Tibial artery (tissue), 4 donors: ENCODE measurements around the gene NHLH1.

Source experiments
- DNase-seq, 2 donors: peaks; one replicate each; pipeline ENCODE4 v3.0.0-alpha.2; 2019
- H3K27ac ChIP-seq, 2 donors: fragments of 200-600 bp; sonication (generic) in 1 of 2; 1 replicate in 1 of 2; 2 replicates in 1 of 2; pipeline ENCODE4 v1.5.1; 2018 to 2019; ENCODE audit warnings: mild to moderate bottlenecking in 1 of 2
- H3K27me3 ChIP-seq, 2 donors: fragments of 200-600 bp; sonication (generic) in 1 of 2; one replicate each; pipeline versions ENCODE4 v1.5.1 to v1.6.0; 2016 to 2019
- H3K36me3 ChIP-seq, 3 donors: fragments of 200-600 bp; sonication (generic) in 2 of 3; one replicate each; pipeline ENCODE4 v1.5.1; 2016 to 2019; ENCODE audit warnings: mild to moderate bottlenecking in 2 of 3
- H3K4me1 ChIP-seq, 4 donors: fragments of 200-600 bp; sonication (generic) in 2 of 4; 1 replicate in 3 of 4; 2 replicates in 1 of 4; pipeline ENCODE4 v1.5.1; 2016 to 2019
- H3K4me3 ChIP-seq, 2 donors: fragments of 200-600 bp; sonication (generic) in 1 of 2; 1 replicate in 1 of 2; 2 replicates in 1 of 2; pipeline ENCODE4 v1.5.1; 2018 to 2019; ENCODE audit warnings: mild to moderate bottlenecking in 2 of 2
- H3K9me3 ChIP-seq, 3 donors: fragments of 200-600 bp; sonication (generic) in 1 of 3; one replicate each; pipeline ENCODE4 v1.5.1; 2016 to 2019
- CTCF ChIP-seq, 2 experiments: fragments of 200-600 bp in 1 of 2; fragments of 450-650 bp in 1 of 2; IDR thresholded peaks; one replicate each; pipeline ENCODE4 v1.5.1; 2017 to 2019; ENCODE audit warnings: antibody characterized with exemption in 2 of 2, mild to moderate bottlenecking in 1 of 2, moderate library complexity in 1 of 2
- intact Hi-C: fragments of 100-400 bp; cut with DNase I; formaldehyde crosslinking; loops from one replicate; pipeline ENCODE4 v1.15.0; 2023; ENCODE audit warnings: low total_unique reads

NHLH1 gene

GRCh38 chr1:160358073-160358472, 8.8 kb upstream of the NHLH1 start:
- no peak for TF ChIP-seq CTCF (IDR thresholded peaks at IDR 0.05)
- DNase-seq = no peak
- Histone ChIP-seq H3K4me3 (no peak overlapping the region), H3K27me3 (no peaks in the 10 kb centered on the region), H3K27ac (no peak overlapping the region), H3K36me3 (peaks cover 41 to 77% (median 57%) of the 10 kb centered on the region in 3 donors), H3K9me3 (no peaks in the 10 kb centered on the region), H3K4me1 (no peaks in the 10 kb centered on the region)
- intact Hi-C loops = no loop called here

GRCh38 chr1:160359559-160360226, 7.2 kb upstream of the NHLH1 start:
- no peak overlapping the region for H3K4me3 ChIP-seq
- no peaks in the 10 kb centered on the region for H3K27me3 ChIP-seq
- no peak for DNase-seq
- no peak overlapping the region for H3K27ac ChIP-seq
- no peaks in the 10 kb centered on the region for H3K4me1 ChIP-seq
- H3K36me3 ChIP-seq = peaks cover 25 to 61% (median 41%) of the 10 kb centered on the region in 3 donors
- H3K9me3 ChIP-seq = no peaks in the 10 kb centered on the region
- intact Hi-C loops = no loop called here
- no peak for TF ChIP-seq CTCF (IDR thresholded peaks at IDR 0.05)

DNA sequence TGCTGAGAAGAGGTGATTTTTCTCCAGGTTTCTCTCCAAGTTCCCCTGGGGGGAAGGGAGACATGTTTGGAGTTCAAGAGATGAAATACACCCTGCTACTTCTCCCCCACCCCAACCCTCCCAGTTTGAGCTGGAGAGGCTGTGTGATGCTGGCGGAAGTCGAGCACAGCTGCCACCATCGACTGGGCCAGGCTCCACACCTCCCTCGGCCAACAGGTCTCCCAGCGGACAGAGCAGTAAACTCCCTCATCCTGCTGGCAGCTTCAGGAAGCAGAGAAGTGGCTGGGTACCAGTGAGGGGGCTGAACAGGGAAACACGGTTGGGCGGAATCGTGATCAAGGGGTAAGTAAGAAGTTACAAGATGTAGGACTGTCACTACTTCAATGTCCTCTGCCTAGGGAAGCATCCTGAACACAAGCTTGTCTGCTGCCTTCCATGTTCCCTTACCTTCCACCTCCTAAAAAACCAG, 6.6 kb upstream of the NHLH1 start:
- TF ChIP-seq CTCF (IDR thresholded peaks at IDR 0.05) = no peak
- peaks cover 19 to 55% (median 35%) of the 10 kb centered on the region in 3 donors for H3K36me3 ChIP-seq
- no peaks in the 10 kb centered on the region for H3K9me3 ChIP-seq
- no peak overlapping the region for H3K4me3 ChIP-seq
- no peaks in the 10 kb centered on the region for H3K4me1 ChIP-seq
- H3K27ac ChIP-seq = no peak overlapping the region
- no peak for DNase-seq
- intact Hi-C loops = no loop called here
- no peaks in the 10 kb centered on the region for H3K27me3 ChIP-seq

- TF ChIP-seq CTCF (IDR thresholded peaks at IDR 0.05) = no peak
Measured at GRCh38 chr1:160361199-160361598, 5.7 kb upstream of the NHLH1 start.

DNA sequence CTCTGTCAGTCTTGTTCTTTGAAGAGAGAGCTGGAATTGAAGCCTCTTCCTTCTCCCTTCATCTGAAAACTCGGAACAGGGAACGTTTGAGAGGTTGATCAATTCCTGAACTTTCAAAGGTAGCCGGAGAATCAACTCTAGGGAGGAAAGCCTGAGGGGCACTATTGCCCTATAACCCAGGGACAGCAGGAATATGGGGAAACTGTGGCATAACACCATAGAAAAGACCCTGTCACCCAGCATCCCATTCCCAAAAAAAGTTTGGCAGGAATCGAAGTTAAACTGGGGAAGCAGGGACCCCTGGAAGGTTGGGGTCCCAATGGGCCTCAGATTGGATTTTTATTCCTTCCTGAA, 5.1 kb upstream of the NHLH1 start:
- H3K4me3 ChIP-seq = no peak overlapping the region
- TF ChIP-seq CTCF (IDR thresholded peaks at IDR 0.05) = no peak
- no peak for DNase-seq
- H3K36me3 ChIP-seq = peaks cover 4 to 40% (median 20%) of the 10 kb centered on the region in 3 donors
- no peak overlapping the region for H3K27ac ChIP-seq
- intact Hi-C loops = no loop called here
- no peaks in the 10 kb centered on the region for H3K9me3 ChIP-seq
- no peaks in the 10 kb centered on the region for H3K4me1 ChIP-seq
- peaks cover 0 to 4% of the 10 kb centered on the region in 2 donors for H3K27me3 ChIP-seq

More at GRCh38 chr1:160361199-160361598, 5.7 kb upstream of the NHLH1 start:
- Histone ChIP-seq H3K36me3 (peaks cover 10 to 46% (median 26%) of the 10 kb centered on the region in 3 donors), H3K9me3 (no peaks in the 10 kb centered on the region), H3K4me1 (no peaks in the 10 kb centered on the region), H3K27me3 (no peaks in the 10 kb centered on the region), H3K27ac (no peak overlapping the region), H3K4me3 (no peak overlapping the region)
- intact Hi-C loops = no loop called here
- DNase-seq = no peak
